A673 (cell line): ENCODE measurements around the gene NEDD9.

Experiments used
- CTCF ChIP-seq: fragments of 300-800, 200-600 bp; sonication (generic); conservative IDR thresholded peaks from 2 replicates; pipeline ENCODE4 v1.5.1; 2017; ENCODE audit warnings: low read depth, mild to moderate bottlenecking, antibody characterized with exemption, low read length, moderate library complexity, mixed read lengths
- EZH2 ChIP-seq: fragments of 200-600 bp; sonication (generic); IDR thresholded peaks from 2 replicates; pipeline ENCODE4 v1.6.1; 2017; ENCODE audit warnings: borderline replicate concordance, low read depth, mild to moderate bottlenecking, mixed read lengths, antibody characterized with exemption, low read length; ENCODE audit not compliant: poor library complexity, severe bottlenecking

DNA sequence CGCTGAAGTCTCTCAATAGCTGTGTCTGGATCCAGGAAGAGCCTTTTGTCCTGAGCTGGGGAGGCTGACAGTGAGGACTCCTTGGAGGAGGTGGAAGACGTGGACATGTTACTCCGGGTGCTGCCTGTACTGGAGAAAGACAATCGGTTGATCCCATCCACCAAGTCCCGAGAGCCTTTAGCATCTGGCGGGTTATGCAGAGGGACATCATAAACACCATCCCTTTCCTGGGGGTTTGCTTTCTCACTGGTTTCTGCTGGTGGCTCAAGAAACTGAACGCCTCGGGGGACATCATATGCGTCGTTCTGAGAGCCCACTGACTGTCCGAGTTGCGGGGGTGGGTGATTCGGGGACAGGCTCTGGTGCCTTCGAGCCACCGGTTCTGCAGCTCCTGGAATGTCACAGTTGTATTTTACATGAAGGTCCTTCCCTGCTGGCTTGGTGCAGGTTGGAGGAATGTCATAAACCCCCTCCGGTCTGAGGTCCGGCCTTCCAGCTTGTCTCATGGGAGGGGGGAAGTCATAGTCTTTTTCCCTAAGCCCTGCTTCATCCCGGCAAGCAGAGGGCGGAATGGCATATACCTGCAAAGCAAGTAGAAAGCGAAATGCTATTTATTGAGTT, 41.7 kb downstream of the NEDD9 start:
- TF ChIP-seq CTCF = no peak
- TF ChIP-seq EZH2 = no peak
